Activated CD8-positive, alpha-beta T cell treated with anti-CD3 and anti-CD28 coated beads for 36 hours (primary cell): Measurements from ENCODE around the gene CES4A. TPM values are rescaled to one million over a fixed set of nuclear protein-coding genes. Genes with fewer than 3 reads are reported as not detected.
"Not testable (repeated sequence)": the region's sequence is repeated elsewhere in the genome, so short reads cannot be mapped to it uniquely, and the experiment has no call there.

ENCODE experiments used
- ATAC-seq: fragments of 200-7000 bp; cut with Tn5 transposase; one replicate; pipeline ENCODE4 v1.10.0; 2021; ENCODE audit warnings: mild to moderate bottlenecking, moderate library complexity
- CTCF ChIA-PET: fragments of 350-600 bp; sonication (Branson Sonifier 250); formaldehyde crosslinking; loops from one replicate; lab custom pipeline; 2021; ENCODE audit warnings: antibody characterized with exemption; lab: Charles Lee
- POLR2A ChIA-PET: fragments of 350-600 bp; sonication (Branson Sonifier 250); formaldehyde crosslinking; loops from one replicate; lab custom pipeline; 2021; ENCODE audit warnings: antibody characterized with exemption; lab: Charles Lee
- DNase-seq: peaks from one replicate; pipeline ENCODE4 v3.0.0-alpha.2; 2020
- H3K27ac Mint-ChIP-seq: one replicate; pipeline ENCODE4 v1.8.0; 2021; ENCODE audit warnings: mild to moderate bottlenecking, mixed read lengths
- H3K27me3 Mint-ChIP-seq: one replicate; pipeline ENCODE4 v1.8.0; 2021; ENCODE audit warnings: mixed read lengths
- H3K36me3 Mint-ChIP-seq: one replicate; pipeline ENCODE4 v1.8.0; 2021; ENCODE audit warnings: low read depth, mixed read lengths
- H3K4me1 Mint-ChIP-seq: one replicate; pipeline ENCODE4 v1.8.0; 2021; ENCODE audit warnings: low read depth, mixed read lengths
- H3K4me3 Mint-ChIP-seq: one replicate; pipeline ENCODE4 v1.8.0; 2021; ENCODE audit warnings: mild to moderate bottlenecking, moderate library complexity, mixed read lengths
- H3K9me3 Mint-ChIP-seq: one replicate; pipeline ENCODE4 v1.8.0; 2021; ENCODE audit warnings: mixed read lengths
- intact Hi-C: fragments of 100-400 bp; cut with micrococcal nuclease; formaldehyde crosslinking; loops from one replicate; pipeline ENCODE4 v1.10.0; 2022
- total RNA-seq, 2 experiments: library from RNA; stranded (reverse); gene quantifications; one replicate each; pipeline ENCODE4 v1.2.3, GENCODE V29; 2021
- TF ChIP-seq, protein P1 (sequence below): fragments of 200-600 bp; IDR thresholded peaks from one replicate; pipeline ENCODE4 v1.8.0; 2022; ENCODE audit warnings: antibody characterized with exemption, mild to moderate bottlenecking

The CES4A gene
- total RNA-seq, 2 experiments from 2014 or later = 4.5 to 5.9 TPM

DNA sequence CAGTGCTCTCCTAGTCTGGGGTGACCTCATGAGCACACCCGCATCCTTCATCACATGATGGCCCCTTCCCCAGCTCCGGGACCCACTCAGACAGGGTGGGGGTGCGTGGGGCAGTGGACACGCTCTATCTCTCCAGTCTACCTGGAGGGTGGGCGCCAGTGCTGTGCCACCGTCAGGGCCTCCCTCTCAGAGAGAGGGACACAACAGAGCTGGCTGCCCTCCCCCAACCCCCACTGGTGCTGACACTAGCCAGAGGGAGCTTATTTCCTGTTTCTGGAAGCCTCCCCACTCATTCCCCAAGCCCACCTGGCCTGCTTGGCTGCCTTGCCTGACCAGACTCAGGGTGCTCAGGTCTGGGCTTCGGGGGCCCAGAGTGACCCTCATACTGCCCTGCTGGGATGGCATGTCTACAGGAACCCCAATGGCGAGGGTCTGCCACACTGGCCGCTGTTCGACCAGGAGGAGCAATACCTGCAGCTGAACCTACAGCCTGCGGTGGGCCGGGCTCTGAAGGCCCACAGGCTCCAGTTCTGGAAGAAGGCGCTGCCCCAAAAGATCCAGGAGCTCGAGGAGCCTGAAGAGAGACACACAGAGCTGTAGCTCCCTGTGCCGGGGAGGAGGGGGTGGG lies 44.8 kb upstream of the CES4A start:
- H3K36me3 Mint-ChIP-seq = peaks cover 16% of the 10 kb centered on the region
- H3K27me3 Mint-ChIP-seq = peaks cover 6% of the 10 kb centered on the region
- CTCF ChIA-PET = interaction anchor here (1.0 to 2.2 kb wide), 9 partner anchors 11 to 212 kb away, joined by 3 to 8 read pairs (median 3); partner anchors contain the start of genes CES3 and PDP2
- no peaks in the 10 kb centered on the region for H3K9me3 Mint-ChIP-seq
- H3K27ac Mint-ChIP-seq = no peak overlapping the region
- intact Hi-C loops = no loop called here
- DNase-seq (no peak), ATAC-seq (no peak)
- POLR2A ChIA-PET = interaction anchor here (0.7 to 1.5 kb wide), 3 partner anchors 10 to 208 kb away, joined by 3 to 4 read pairs (median 4); partner anchors contain the start of gene B3GNT9
- peaks cover 15% of the 10 kb centered on the region for H3K4me1 Mint-ChIP-seq
- H3K4me3 Mint-ChIP-seq = no peak overlapping the region
- TF ChIP-seq, protein P1, sequence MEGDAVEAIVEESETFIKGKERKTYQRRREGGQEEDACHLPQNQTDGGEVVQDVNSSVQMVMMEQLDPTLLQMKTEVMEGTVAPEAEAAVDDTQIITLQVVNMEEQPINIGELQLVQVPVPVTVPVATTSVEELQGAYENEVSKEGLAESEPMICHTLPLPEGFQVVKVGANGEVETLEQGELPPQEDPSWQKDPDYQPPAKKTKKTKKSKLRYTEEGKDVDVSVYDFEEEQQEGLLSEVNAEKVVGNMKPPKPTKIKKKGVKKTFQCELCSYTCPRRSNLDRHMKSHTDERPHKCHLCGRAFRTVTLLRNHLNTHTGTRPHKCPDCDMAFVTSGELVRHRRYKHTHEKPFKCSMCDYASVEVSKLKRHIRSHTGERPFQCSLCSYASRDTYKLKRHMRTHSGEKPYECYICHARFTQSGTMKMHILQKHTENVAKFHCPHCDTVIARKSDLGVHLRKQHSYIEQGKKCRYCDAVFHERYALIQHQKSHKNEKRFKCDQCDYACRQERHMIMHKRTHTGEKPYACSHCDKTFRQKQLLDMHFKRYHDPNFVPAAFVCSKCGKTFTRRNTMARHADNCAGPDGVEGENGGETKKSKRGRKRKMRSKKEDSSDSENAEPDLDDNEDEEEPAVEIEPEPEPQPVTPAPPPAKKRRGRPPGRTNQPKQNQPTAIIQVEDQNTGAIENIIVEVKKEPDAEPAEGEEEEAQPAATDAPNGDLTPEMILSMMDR = no peak

DNA sequence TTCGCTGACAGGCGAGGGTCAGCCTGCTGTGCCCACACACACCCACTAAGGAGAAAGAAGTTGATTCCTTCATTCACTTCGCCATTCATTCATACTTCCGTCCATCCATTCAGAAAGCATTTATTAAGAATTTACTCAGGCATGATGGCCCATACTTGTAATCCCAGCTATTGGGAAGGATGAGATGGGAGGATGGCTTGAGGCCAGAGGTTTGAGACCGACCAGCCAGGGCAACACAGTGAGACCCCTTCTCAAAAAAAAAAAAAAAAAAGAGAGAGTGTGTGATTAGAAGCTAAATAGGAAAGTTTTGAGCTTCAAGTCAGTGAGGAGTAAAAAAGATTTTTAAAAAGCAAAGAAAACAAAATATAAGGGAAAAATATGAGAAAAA lies 44.3 kb upstream of the CES4A start:
- DNase-seq (no peak), ATAC-seq (no peak)
- Mint-ChIP-seq H3K4me1 (peaks cover 18% of the 10 kb centered on the region), H3K36me3 (peaks cover 16% of the 10 kb centered on the region), H3K4me3 (no peak overlapping the region), H3K9me3 (no peaks in the 10 kb centered on the region), H3K27me3 (peaks cover 11% of the 10 kb centered on the region), H3K27ac (no peak overlapping the region)
- TF ChIP-seq, protein P1 = no peak
- ChIA-PET CTCF (interaction anchor here (1.0 to 2.2 kb wide), 8 partner anchors 10 to 211 kb away, joined by 3 to 8 read pairs (median 4); partner anchors contain the start of genes CES3 and PDP2), POLR2A (interaction anchor here (0.7 to 1.0 kb wide), 3 partner anchors 11 to 220 kb away, joined by 3 to 4 read pairs (median 3); no protein-coding TSS in a partner anchor)
- intact Hi-C loops = no loop called here

DNA sequence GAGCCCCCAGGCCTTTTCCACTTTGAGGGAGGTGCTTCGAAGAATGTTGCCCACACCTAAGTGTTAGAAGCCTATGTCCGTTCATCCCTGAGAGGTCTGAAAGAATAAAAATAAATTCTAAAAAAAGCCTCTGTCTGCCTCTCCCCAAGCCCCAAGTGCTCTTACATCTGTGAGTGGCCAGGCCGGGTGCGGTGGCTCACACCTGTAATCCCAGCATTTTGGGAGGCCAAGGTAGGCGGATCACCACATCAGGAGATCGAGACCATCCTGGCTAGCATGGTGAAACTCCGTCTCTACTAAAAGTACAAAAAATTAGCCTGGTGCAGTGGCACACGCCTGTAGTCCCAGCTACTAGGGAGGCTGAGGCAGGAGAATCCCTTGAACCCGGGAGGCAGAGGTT lies 43.4 kb upstream of the CES4A start:
- ChIA-PET CTCF (interaction anchor here (1.1 to 1.5 kb wide), 2 partner anchors 17 to 49 kb away, joined by 3 read pairs; partner anchors contain the start of gene CES3), POLR2A (interaction anchor here (1.0 kb wide), 1 partner anchor 219 kb away, joined by 3 read pairs; no protein-coding TSS in a partner anchor)
- ATAC-seq, intact Hi-C loops, H3K27ac Mint-ChIP-seq, DNase-seq, H3K9me3 Mint-ChIP-seq, H3K4me3 Mint-ChIP-seq, H3K36me3 Mint-ChIP-seq: not testable (repeated sequence)
- Mint-ChIP-seq H3K4me1 (peaks cover 18% of the 10 kb centered on the region), H3K27me3 (peaks cover 20% of the 10 kb centered on the region)

DNA sequence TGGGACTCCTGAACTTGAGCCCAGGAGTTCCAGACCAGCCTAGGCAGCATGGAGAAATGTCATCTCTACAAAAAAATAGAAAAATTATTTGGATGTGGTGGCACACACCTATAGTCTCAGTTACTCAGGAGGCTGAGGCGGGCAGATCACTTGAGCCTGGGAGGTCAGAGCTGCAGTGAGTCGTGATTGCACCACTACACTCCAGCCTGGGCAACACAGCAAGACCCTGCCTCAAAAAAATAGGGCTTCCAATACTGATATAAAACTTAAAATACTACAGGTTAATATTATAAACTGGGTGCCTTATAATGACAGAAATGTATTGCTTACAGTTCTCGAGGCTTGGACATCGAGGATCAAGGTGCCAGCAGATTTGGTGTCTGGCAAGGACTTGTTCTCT lies 42.5 kb upstream of the CES4A start:
- ATAC-seq (no peak), DNase-seq (no peak)
- H3K27me3 Mint-ChIP-seq = peaks cover 24% of the 10 kb centered on the region
- intact Hi-C loops = no loop called here
- CTCF ChIA-PET = interaction anchor here (0.6 to 1.5 kb wide), 3 partner anchors 50 to 209 kb away, joined by 3 to 4 read pairs (median 3); no protein-coding TSS in a partner anchor
- H3K9me3 Mint-ChIP-seq = no peaks in the 10 kb centered on the region
- H3K4me3 Mint-ChIP-seq = no peak overlapping the region
- peaks cover 10% of the 10 kb centered on the region for H3K36me3 Mint-ChIP-seq
- H3K27ac Mint-ChIP-seq = no peak overlapping the region
- H3K4me1 Mint-ChIP-seq = peaks cover 22% of the 10 kb centered on the region
- POLR2A ChIA-PET = no interaction called here
- TF ChIP-seq, protein P1 = no peak

DNA sequence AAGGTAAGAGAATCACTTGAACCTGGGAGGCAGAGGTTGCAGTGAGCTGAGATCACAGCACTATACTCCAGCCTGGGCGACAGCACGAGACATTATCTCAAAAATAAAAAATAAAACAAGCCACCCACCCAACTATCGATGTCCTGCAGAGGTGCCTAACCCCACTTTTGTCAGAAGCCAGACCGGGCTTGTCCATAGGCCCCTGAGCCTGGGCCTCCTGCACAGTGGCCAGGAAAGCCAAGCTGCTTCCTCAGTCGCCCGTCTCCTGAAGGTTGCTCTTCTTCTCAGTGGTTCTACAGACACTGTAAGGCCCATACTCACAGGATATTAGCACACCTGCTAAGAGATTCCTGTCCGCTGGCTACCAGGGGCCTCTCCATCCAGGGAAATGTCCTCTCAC lies 41.8 kb upstream of the CES4A start:
- peaks cover 29% of the 10 kb centered on the region for H3K27me3 Mint-ChIP-seq
- H3K36me3 Mint-ChIP-seq = peaks cover 10% of the 10 kb centered on the region
- intact Hi-C loops = no loop called here
- TF ChIP-seq, protein P1 = no peak
- DNase-seq = no peak
- no peak overlapping the region for H3K27ac Mint-ChIP-seq
- POLR2A ChIA-PET = interaction anchor here (0.6 kb wide), 1 partner anchor 251 kb away, joined by 3 read pairs; no protein-coding TSS in a partner anchor
- no peak for ATAC-seq
- no peak overlapping the region for H3K4me3 Mint-ChIP-seq
- CTCF ChIA-PET = interaction anchor here (0.6 to 1.4 kb wide), 2 partner anchors 71 to 209 kb away, joined by 3 to 4 read pairs; no protein-coding TSS in a partner anchor
- H3K9me3 Mint-ChIP-seq = no peaks in the 10 kb centered on the region
- peaks cover 22% of the 10 kb centered on the region for H3K4me1 Mint-ChIP-seq
